GM19395 (cell line): ENCODE results near the gene ZCRB1.
"Not testable (repeated sequence)": the region's sequence is repeated elsewhere in the genome, so short reads cannot be mapped to it uniquely, and the experiment has no call there.

Experiments
- ATAC-seq: cut with Tn5 transposase; IDR thresholded peaks from one replicate; pipeline ENCODE4 v1.9.1; 2021; ENCODE audit warnings: mild to moderate bottlenecking, moderate library complexity; ENCODE audit not compliant: unreplicated experiment

Gene ZCRB1, protein sequence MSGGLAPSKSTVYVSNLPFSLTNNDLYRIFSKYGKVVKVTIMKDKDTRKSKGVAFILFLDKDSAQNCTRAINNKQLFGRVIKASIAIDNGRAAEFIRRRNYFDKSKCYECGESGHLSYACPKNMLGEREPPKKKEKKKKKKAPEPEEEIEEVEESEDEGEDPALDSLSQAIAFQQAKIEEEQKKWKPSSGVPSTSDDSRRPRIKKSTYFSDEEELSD

DNA sequence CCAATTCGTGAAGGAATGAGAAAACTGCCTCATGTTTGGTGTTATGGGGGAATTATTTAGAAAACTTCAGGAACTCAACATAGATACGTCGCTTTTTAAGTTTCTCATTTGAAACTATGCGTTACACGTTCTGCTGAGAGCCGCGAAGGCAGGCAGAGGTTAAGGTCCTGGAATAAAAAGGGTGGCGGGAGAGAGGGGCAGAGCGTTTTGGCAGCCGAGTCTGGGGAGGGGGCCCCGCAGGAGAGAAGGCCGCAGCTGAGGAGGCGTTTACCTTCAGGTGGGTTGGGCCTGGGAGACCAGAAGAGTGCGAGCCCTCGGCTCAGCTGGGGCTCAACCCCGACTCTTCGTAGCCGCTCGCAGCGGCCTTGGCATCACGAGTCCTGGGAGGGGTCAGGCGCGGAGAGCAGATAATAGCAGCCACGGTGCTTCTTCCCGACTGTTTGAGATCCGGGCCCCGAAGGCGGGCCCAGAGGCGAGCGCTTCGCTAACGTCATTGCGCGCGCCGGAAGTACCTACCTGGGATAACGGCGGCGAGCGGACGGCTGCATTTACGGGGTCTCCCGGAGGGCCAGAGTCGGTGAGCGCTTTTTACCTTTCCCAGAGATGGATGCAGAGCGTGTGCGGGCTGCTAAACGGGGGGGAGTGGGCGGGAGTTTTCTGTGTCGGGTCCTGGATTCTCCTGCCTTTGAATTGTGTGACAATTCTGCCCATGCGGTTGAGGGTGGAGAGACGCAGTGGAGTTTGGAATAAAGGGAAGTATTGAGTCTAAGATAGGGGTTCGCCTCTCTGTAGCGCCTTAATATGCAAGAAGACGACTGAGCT lies at the start of gene ZCRB1, which contains the start of gene PPHLN1:
ZCRB1 (minus strand) TSS at position 442 of the 822 bp plus-strand sequence. CDS start 1,992 bp downstream, outside the sequence.
PPHLN1 (plus strand) TSS at position 515 of the 822 bp plus-strand sequence. CDS start 9,736 bp downstream, outside the sequence.
- peak; percentile 93 for ATAC-seq

DNA sequence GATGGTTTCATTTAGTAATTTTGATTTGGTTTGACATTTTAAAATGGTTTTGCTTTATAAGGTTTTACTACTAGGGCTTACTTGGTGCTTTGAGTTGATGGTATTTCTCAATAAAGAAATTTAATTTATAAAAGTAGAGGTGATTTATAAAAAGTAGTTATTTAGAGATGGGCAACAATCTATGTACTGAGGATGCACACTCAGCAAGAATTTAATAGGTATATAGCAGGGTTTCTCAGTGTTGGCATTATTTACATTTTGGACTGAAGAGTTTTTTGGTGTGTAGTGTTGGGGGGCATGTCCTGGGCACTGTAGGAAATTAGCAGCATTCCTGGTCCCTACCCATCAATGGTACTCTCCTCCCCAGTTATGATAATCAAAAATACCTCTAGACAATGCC lies 47.8 kb upstream of the ZCRB1 start:
- ATAC-seq, result no peak

DNA sequence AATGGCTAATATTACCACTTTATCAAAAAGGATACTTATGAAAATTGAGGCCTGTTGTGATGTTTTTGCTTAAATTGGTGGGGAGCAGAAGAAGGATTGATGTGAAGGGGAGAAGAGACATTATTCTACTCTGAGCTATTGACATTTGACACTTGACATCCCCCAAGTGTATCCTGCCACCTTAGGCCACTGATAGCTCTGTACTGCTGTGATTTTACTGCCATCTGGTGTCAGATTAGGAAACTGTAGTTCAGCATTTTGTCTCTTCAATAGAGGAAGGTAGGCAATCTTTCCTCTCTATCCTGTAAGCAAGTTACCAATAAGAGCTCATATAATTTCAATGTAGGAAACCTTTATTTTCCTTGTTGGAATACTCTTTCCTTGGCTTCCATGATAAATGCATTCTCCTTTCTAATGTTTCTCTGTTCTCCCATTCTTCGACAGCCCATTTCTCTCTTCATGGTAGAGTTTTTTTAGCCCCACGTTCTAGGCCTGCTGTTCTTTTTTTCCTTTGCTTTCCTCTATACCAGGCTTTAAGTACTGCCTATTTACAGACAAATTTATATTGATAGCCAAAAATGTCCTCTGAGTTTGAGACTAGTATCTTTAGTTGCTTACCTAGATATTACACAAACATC lies 46.4 kb upstream of the ZCRB1 start:
- peak; percentile 86 for ATAC-seq

DNA sequence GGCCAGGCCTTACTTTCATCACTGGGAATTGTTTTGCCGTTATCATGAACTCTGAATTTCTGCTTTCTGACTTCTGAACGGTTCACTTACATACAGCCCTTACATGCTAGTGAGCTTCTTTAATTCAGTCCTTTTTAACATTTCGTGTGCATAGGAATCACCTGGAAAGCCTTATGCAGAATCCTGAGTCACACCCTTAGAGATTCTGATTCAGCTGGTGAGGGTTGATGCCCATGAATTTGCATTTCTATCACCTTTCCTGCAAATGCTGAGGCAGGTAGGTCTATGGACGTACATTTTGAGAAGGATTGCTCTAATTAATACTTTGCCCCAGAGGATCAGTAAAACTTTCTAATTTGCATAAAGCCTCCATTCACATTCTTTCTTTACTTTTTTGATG lies 44.1 kb upstream of the ZCRB1 start:
- no peak for ATAC-seq

DNA sequence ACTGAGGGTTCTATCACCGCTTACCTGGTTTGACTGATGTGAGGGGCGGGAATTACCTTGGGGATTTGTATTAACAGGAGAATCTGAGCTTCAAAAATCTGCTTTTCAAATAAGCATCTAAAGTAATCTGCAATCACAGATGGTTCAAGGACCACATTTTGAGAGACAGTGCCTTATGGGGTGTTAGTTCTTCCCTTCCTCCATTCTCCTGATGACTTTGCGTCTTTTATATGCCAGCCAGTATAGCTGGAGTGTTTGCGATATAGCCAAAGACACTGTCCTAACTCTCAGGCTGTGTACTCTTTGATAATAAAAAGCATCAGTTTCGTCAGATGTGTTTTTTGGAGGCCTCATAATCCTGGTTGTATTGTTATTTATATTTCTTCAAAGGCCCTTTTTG lies 39.6 kb upstream of the ZCRB1 start:
- no peak for ATAC-seq

DNA sequence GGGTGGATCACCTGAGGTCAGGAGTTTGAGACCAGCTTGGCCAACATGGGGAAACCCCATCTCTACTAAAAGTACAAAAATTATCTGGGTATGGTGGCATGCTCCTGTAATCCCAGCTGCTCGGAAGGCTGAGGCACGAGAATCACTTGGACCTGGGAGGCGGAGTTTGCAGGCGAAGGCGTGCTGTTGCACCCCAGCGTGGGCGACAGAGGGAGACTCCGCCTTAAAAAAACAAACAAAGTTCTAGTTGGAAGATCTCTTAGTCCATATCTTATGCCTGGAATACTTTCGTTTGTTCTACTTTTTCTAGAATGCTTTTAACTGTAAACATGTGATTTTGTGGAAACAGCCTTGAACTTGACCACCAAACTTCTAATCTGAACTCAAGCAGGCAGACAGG lies 38.8 kb upstream of the ZCRB1 start:
- ATAC-seq, result no peak

DNA sequence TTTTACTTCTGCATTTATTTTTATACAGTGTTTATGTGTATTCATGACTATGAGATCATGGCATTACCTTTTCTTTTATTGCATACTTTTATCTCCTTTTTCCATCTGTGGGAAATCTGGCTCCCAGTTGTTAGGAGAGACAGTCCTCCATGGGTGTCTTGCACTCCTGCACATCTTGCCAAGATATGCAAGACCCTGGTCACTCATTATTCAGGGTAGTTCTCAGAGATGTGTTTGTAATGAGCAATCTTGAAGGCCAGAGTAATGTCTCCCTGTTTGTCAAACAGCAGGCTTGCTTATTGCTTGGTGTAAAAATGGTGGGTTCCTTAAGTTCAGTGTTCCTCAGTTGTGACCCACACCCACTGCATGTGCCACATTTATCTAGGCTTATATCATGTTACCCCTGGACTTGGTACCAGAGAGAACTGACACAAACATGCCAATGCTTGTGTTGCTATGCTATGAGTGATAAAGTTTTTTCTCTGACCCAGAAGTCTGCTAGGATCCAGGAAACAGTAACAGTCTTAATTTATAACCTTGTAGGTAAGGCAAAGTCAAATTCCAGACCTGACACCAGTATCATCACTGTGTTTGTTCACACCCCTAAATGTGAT lies 36.9 kb upstream of the ZCRB1 start:
- ATAC-seq, result no peak

DNA sequence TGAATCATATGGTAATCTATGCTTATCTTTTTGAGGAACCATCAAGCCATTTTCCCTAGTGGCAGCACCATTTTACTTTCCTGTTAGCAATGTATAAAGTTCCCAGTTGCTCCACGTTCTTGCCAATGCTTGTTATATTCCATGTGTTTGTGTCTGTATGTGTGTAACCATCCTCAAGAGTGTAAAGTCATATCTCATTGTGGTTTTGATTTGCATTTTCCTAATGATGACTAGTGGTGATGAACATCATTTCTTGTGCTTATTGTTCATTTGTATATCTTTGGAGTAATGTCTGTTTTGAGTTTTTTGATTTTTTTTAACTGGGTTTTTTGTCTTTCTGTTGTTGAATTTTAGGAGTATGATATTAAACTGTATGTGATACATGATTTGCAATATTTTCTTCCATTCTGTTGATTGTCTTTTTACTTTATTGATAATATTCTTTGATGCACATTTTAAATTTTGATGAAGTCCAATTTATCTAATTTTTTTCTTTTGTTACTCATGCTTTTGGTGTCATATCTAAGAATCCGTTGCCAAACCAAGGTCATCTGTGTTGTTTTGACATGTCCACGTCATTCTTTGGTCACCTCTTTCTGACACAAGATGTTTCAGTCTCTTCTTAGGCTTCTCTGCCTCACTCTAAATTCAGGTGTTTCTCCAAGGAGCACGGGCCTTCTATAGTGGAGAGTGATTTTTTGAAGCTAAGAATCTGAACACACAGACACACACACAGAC lies 36.2 kb upstream of the ZCRB1 start:
- no peak for ATAC-seq

DNA sequence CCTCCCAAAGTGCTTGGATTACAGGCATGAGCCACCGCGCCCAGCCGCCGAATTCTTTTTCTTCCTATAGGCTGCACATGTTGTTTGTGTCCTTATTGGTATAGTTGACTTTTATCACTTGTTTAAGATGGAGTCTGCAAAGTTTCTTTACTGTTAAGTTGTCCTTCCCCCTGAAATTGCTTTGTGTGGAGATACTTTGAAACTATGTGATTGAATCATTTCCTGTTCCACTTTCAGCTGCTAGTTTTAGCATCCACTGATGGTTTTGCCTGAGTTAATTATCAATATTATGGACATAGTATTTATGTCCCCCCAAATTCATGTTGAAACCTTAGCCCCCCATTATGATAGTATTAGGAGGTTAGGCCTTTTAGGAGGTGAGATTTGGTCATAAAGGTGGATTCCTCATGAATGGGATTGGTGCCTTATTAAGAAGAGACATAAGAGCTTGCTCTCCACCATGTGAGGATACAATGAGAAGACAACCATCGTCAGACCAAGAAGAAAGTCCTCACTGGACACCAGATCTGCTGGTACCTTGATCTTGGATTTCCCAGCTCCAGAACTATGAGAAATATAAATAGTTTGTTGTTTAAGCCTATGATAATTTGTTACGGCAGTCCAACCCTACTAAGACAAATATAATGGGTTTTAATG lies 35.0 kb upstream of the ZCRB1 start:
- peak; percentile 84 for ATAC-seq

DNA sequence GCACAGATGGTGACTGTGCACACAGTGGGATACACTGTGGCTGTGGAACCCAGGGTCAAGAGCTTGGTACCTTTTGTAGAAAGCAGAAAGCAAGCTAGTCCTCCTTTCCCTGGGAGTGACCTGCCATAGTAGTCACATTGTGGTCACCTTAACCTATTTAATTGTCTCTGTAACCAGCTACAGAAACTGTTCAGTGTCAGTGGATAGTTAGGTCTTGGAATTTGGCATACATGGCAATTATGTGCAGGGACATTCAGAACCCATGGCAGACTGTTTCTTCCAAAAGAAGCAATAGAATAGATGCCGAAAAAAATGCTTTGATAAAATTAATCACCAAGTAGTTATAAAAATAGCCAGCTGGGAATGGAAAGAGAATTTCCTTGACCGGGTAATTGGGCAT lies 30.4 kb upstream of the ZCRB1 start:
- no peak for ATAC-seq

DNA sequence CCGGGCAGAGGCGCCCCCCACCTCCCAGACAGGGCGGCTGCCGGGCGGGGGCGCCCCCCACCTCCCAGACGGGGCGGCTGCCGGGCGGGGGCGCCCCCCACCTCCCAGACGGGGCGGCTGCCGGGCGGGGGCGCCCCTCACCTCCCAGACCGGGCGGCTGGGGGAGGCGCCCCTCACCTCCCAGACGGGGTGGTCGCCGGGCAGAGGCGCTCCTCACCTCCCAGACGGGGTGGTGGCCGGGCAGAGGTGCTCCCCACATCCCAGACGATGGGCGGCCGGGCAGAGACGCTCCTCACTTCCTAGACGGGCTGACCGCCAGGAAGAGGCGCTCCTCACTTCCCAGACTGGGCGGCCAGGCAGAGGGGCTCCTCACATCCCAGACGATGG lies 24.1 kb upstream of the ZCRB1 start:
- ATAC-seq, result not testable (repeated sequence)

DNA sequence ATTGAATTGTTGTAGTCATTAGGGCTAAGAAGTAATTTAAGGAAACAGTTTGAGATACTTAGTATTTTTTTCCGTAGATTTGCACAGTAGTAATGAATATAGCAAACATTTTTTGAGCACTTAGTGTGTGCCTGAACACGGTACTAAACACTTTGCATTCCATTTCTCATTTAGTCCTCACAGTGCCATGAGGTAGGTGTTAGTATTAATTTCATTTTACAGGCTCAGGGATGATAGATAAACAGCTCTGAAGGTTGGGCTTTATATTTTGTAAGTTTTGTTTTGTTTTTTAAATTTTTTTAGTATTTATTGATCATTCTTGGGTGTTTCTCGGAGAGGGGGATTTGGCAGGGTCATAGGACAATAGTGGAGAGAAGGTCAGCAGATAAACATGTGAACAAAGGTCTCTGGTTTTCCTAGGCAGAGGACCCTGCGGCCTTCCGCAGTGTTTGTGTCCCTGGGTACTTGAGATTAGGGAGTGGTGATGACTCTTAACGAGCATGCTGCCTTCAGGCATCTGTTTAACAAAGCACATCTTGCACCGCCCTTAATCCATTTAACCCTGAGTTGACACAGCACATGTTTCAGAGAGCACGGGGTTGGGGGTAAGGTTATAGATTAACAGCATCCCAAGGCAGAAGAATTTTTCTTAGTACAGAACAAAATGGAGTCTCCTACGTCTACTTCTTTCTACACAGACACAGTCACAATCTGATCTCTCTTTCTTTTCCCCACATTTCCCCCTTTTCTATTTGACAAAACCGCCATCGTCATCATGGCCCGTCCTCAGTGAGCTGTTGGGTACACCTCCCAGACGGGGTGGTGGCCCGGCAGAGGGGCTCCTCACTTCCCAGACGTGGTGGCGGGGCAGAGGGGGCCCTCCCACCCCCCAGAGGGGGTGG lies 23.5 kb upstream of the ZCRB1 start:
- ATAC-seq, result not testable (repeated sequence)

DNA sequence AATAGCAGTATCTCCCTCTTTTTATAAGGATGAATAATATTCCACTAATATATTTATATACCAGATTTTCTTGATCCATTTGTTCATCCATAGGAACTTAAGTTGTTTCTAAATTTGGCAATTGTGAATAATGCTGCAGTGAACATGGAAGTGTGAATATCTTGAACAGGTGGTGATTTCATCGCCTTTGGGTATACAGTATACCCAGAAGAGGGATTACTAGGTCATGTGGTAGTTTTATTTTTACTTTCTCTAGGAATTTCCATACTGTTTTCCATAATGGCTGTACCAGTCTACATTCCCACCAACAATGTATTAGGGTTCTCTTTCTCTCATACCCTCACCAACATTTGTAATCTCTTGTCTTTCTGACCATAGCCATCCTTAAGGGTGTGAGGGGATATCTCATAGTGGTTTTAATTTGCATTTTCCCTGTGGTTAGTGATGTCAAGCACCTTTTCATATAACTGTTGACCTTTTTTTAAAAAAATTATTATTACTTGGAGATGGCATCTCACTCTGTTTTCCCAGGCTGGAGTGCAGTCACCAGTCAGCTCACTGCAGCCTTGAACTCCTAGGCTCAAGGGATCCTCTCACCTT lies 20.6 kb upstream of the ZCRB1 start:
- ATAC-seq, result no peak

DNA sequence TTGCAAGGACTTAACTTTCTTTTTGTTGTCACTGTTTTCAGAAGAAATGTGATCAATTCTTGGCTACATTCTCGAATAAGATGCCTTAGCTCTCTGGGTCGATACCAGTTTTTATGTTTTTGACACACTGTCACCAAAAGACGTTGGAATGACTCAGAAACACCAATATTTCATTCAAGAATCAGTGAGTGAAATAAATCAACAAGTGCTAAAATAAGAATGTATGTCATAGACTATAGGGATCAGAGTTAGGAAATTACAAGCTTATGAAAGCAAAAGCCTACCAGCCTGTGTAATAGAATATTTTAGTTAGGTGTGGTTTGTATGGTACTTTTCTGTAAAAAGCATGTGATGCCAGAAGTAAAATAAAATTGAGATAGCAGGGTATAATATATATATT lies 17.8 kb upstream of the ZCRB1 start:
- no peak for ATAC-seq

DNA sequence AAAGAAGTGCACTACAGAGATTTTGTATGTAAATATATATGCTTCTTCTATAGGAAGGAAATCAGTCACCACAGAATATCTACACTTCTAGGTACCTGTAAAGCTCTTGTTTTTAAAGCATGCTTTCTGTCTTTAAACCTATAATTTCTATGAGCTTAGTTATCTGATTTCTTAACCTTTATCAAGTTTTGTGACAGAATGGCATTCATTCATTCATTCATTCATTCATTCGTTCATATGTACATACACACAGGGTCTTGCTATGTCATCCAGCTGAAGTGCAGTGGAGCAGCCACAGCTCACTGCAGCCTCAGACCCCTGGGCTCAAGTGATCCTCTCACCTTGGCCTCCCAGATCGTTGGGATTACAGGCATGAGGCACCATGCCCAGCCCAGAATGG lies 16.1 kb upstream of the ZCRB1 start:
- ATAC-seq, result no peak

DNA sequence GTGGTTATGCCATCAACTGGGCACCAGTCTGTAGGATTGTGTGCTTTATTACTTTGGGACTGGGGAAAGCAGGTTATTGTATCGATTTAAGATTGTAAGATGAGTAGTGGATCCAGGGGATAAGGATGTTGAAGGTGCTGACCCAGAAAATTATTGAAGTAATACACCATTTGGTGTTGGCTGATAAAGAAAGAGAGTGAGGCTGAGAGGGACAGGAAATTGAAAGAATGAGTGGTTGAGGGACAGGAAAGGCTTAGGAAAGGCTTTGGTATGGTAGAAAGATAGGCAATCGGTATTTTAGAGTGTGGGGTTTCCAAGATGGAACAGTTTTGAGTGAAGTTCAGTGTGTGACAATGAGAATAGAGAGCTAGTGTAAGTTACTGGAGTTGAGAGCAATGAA lies 12.4 kb upstream of the ZCRB1 start:
- no peak for ATAC-seq

DNA sequence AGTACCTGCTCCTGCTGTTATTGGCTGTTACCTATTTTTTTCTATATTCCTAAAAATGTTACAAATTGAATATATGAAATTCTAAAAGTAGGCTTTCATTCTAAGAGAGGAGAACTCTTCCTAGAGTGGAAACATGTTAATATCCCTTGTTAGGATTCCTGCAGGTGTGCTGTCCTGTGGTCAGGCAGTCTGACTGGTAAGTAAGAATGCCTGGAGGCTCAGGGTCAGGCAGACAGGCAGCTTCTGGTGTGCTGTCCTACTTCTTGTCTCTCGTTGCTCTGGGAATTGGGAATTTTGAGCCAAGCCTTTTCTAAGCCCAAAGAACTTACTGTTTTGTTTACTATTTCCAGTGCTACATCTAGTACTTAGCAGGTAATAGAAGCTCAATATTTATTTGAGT lies 10.4 kb upstream of the ZCRB1 start:
- ATAC-seq, result no peak

DNA sequence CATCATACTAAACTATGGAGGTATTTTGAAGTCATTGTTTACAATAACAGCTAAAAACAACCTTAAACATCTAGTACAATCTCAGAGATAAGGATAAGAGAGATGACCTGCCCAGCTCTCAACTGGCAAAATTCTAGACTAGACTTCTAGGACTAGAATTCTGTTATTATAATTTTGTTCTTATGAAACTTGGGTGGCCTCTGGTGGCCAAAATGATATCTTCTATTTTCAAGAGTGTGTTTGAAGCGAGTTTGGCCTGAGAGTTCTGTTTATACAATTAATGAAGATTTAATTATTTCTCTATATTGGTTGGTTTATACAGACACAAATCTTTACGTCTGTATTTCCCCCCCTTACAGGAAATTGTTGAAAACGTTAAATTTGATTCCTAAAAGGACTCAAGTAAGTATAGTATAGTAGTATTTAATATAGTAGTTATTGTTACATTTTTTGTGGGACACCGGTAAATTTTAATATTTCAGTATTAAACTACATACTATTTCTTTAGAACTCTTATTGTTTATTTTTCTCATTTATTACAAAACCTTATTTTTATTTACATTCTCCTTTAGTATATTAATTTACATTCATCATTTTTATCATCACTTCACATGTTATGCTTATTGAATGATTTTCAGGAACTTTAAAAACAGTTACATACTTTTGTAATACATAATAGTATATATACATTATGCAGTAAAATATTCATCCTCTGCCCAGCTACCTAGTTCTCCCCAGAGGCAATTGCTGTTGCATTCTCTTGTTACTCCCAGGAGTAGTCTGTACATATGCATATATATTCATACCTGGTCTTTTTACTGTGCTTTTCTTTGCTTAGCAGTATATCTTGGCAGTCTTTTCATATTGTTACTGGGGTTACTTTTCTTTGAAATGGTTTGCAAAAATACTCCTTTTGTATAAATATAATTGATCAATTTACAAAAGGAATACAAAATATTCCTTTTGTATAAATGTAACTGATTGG lies 6.7 kb upstream of the ZCRB1 start:
- ATAC-seq, result peak; percentile 83
